K562 (cell line): Measurements from ENCODE around the gene GFAP. TPM values are rescaled to one million over a fixed set of nuclear protein-coding genes. Genes with fewer than 3 reads are reported as not detected.

Experiments
- ATAC-seq: fragments of 200-7000 bp; cut with Tn5 transposase; 3 replicates; pipeline ENCODE4 v1.9.1; 2020; ENCODE audit warnings: moderate library complexity
- BruUV-seq: library from RNA; stranded (reverse); fragments of 400-500 nt; replicated peaks from 2 replicates; lab custom pipeline; 2021; lab: Mats Ljungman, UMichigan
- CTCF ChIA-PET: fragments of 300-600 bp; formaldehyde crosslinking; extraction: SDS; loops from one replicate; lab custom pipeline; 2021; ENCODE audit warnings: low intra/inter-chr PET ratio; lab: Yijun Ruan, JAX
- POLR2A ChIA-PET: fragments of 300-600, 350-650 bp; sonication (Branson Sonifier 250); formaldehyde crosslinking; extraction: SDS; loops from one replicate; lab custom pipeline; 2021; ENCODE audit warnings: antibody characterized with exemption, inconsistent platforms; lab: Yijun Ruan, JAX
- DNase-seq, 4 experiments: peaks; one replicate each; pipeline versions ENCODE4 v3.0.0 to v3.0.0-alpha.2; 2011 to 2018; ENCODE audit warnings: low spot score in 3 of 4, mixed read lengths in 3 of 4; ENCODE audit errors: extremely low read depth in 1 of 4
- FAIRE-seq: peaks from 2 replicates; lab custom pipeline; 2011; peaks lifted over from hg19 to GRCh38; lab: Jason Lieb, UNC
- H2AFZ ChIP-seq: 2 replicates; pipeline ENCODE4 v1.6.0; 2011; ENCODE audit warnings: low read depth, low read length, control low read depth, inconsistent platforms
- H3K27ac ChIP-seq: fragments of 200-600 bp; 3 replicates; pipeline ENCODE4 v1.8.0; 2011; ENCODE audit warnings: low read depth, mild to moderate bottlenecking, control low read depth, inconsistent platforms, low read length, moderate library complexity, mixed read lengths; ENCODE audit errors: extremely low read depth
- H3K27me3 ChIP-seq, 2 experiments: fragments of 300-600 bp in 1 of 2; 2 replicates in 1 of 2; 3 replicates in 1 of 2; pipeline versions ENCODE4 v1.6.0 to v1.8.0; 2011; ENCODE audit warnings: inconsistent platforms in 2 of 2, low read length in 2 of 2, mild to moderate bottlenecking in 1 of 2, mixed read lengths in 1 of 2, moderate library complexity in 1 of 2; ENCODE audit not compliant: control insufficient read depth in 2 of 2, insufficient read depth in 2 of 2
- H3K36me3 ChIP-seq: fragments of 300-600 bp; 3 replicates; pipeline ENCODE4 v1.8.0; 2011; ENCODE audit warnings: mild to moderate bottlenecking, low read length, inconsistent platforms; ENCODE audit not compliant: control insufficient read depth, insufficient read depth
- H3K4me1 ChIP-seq, 2 experiments: fragments of 200-600 bp in 1 of 2; replicated peaks in 1 of 2; 2 replicates in 1 of 2; 3 replicates in 1 of 2; pipeline versions ENCODE4 v1.5.1 to v1.8.0; 2011; ENCODE audit warnings: inconsistent platforms in 2 of 2, low read length in 2 of 2, mild to moderate bottlenecking in 1 of 2, mixed read lengths in 1 of 2, moderate library complexity in 1 of 2; ENCODE audit not compliant: control insufficient read depth in 2 of 2, insufficient read depth in 2 of 2
- H3K4me2 ChIP-seq: 2 replicates; pipeline ENCODE4 v1.6.1; 2011; ENCODE audit warnings: low read length, control low read depth, inconsistent platforms, mixed read lengths; ENCODE audit not compliant: insufficient read depth
- H3K4me3 ChIP-seq: fragments of 200-600 bp; sonication (generic), shearing (Covaris generic); 2 replicates; pipeline ENCODE4 v1.5.1; 2016; ENCODE audit warnings: control low read depth, inconsistent platforms
- H3K79me2 ChIP-seq: fragments of 200-600 bp; 3 replicates; pipeline ENCODE4 v1.8.0; 2011; ENCODE audit warnings: low read length, inconsistent platforms; ENCODE audit not compliant: control insufficient read depth, insufficient read depth
- H3K9ac ChIP-seq, 2 experiments: 2 replicates each; pipeline versions ENCODE4 v1.6.0 to v1.6.1; 2011; ENCODE audit warnings: low read depth in 2 of 2, low read length in 2 of 2, control low read depth in 1 of 2, inconsistent platforms in 1 of 2, mild to moderate bottlenecking in 1 of 2, mixed read lengths in 1 of 2; ENCODE audit not compliant: insufficient read depth in 1 of 2
- H3K9me1 ChIP-seq: one replicate; pipeline ENCODE4 v1.6.0; 2011; ENCODE audit warnings: inconsistent platforms, mild to moderate bottlenecking, low read length, moderate library complexity; ENCODE audit not compliant: control insufficient read depth, insufficient read depth
- H3K9me3 ChIP-seq: replicated peaks from 2 replicates; pipeline ENCODE4 v1.5.1; 2011; ENCODE audit warnings: low read depth, low read length, inconsistent platforms; ENCODE audit not compliant: control insufficient read depth, insufficient read depth
- H4K20me1 ChIP-seq: replicated peaks from 2 replicates; pipeline ENCODE4 v1.6.1; 2011; ENCODE audit warnings: low read length, inconsistent platforms, mixed read lengths; ENCODE audit not compliant: control insufficient read depth, insufficient read depth
- CBX2 ChIP-seq: fragments of 200-600 bp; sonication (generic); IDR thresholded peaks from one replicate; pipeline ENCODE4 v1.6.1; 2012; ENCODE audit warnings: mild to moderate bottlenecking, low read length, inconsistent platforms; ENCODE audit not compliant: insufficient read depth, poor library complexity, severe bottlenecking
- CHD2 ChIP-seq: IDR thresholded peaks from 2 replicates; pipeline ENCODE4 v1.6.1; 2011; ENCODE audit warnings: low read depth, low read length
- COPS2 ChIP-seq: fragments of 450-650 bp; conservative IDR thresholded peaks from 2 replicates; pipeline ENCODE4 v1.6.1; 2016; ENCODE audit warnings: mild to moderate bottlenecking, moderate library complexity
- DDX20 ChIP-seq: fragments of 450-650 bp; IDR thresholded peaks from 2 replicates; pipeline ENCODE4 v1.6.1; 2016; ENCODE audit warnings: missing genetic modification characterization, low read depth, mild to moderate bottlenecking, missing compliant biosample characterization, moderate library complexity
- DNMT1 ChIP-seq: fragments of 450-650 bp; IDR thresholded peaks from 2 replicates; pipeline ENCODE4 v1.6.1; 2016; ENCODE audit warnings: antibody characterized with exemption, mild to moderate bottlenecking
- ELF1 ChIP-seq: fragments of 200-800 bp; sonication (Bioruptor generic); IDR thresholded peaks from 2 replicates; pipeline ENCODE4 v1.6.1; 2016; ENCODE audit warnings: missing genetic modification characterization, missing compliant biosample characterization
- KDM5B ChIP-seq: fragments of 200-600 bp; sonication (generic); IDR thresholded peaks from 2 replicates; pipeline ENCODE4 v1.6.1; 2012; ENCODE audit warnings: low read depth, mild to moderate bottlenecking, moderate library complexity, low read length, control low read depth, inconsistent platforms; ENCODE audit not compliant: insufficient replicate concordance
- LARP7 ChIP-seq: fragments of 450-650 bp; IDR thresholded peaks from 2 replicates; pipeline ENCODE4 v1.6.1; 2016
- POLR2H ChIP-seq: IDR thresholded peaks from 2 replicates; pipeline ENCODE4 v1.6.1; 2016; ENCODE audit warnings: missing genetic modification characterization, low read depth, mild to moderate bottlenecking, control low read depth, missing compliant biosample characterization, moderate library complexity
- TCF7 ChIP-seq: sonication (generic); IDR thresholded peaks from 2 replicates; pipeline ENCODE4 v1.6.1; 2016; ENCODE audit warnings: antibody characterized with exemption, borderline replicate concordance
- ZBED1 ChIP-seq: IDR thresholded peaks from 2 replicates; pipeline ENCODE4 v1.6.1; 2014
- ZNF3 ChIP-seq: fragments of 250-450 bp; sonication (Bioruptor Pico); IDR thresholded peaks from 2 replicates; pipeline ENCODE4 v1.5.0; 2021; ENCODE audit warnings: mild to moderate bottlenecking, moderate library complexity
- ZNF699 ChIP-seq: fragments of 250-450 bp; sonication (Bioruptor Pico); IDR thresholded peaks from 2 replicates; pipeline ENCODE4 v1.8.0; 2021; ENCODE audit warnings: mild to moderate bottlenecking, moderate library complexity; ENCODE audit not compliant: insufficient replicate concordance
- WGBS: fragments of 100-300 bp; shearing (Covaris generic); methylation state at CpG from one replicate; pipeline ENCODE4 v1.1.6; 2016; ENCODE audit warnings: low coverage, mixed read lengths; ENCODE audit not compliant: insufficient coverage; ENCODE audit errors: missing lambda C conversion rate; 5-methylcytosine and 5-hydroxymethylcytosine counted together
- in situ Hi-C: fragments of 300-500 bp; cut with MboI; formaldehyde crosslinking; loops from 4 replicates; pipeline ENCODE4 v1.15.0; 2018; ENCODE audit warnings: inconsistent platforms, mixed read lengths
- intact Hi-C: fragments of 100-400 bp; cut with micrococcal nuclease; formaldehyde crosslinking; loops from 2 replicates; pipeline ENCODE4 v1.14.2; 2022
- polyA plus RNA-seq, 8 experiments: library from polyadenylated mRNA; depleted of rRNA in 4 of 8; stranded (reverse) in 5 of 8; unstranded in 3 of 8; fragments of >200 nt; fragmentation: Nextera tagmentation in 2 of 8; fragmentation: Illumina TruSeq in 1 of 8; extraction: Ambion mirVana in 2 of 8; extraction: Trizol in 1 of 8; gene quantifications; 2 replicates each; pipeline versions ENCODE4 v1.2.1 to v1.2.3, GENCODE V29; 2011 to 2014; ENCODE audit warnings: inconsistent platforms in 1 of 8, missing spikeins in 1 of 8
- total RNA-seq, 7 experiments: library from RNA; depleted of rRNA in 6 of 7; stranded (reverse); fragments of >200 nt in 6 of 7; fragmentation: Illumina TruSeq in 2 of 7; extraction: Trizol in 2 of 7; gene quantifications; 2 replicates each; pipeline versions ENCODE4 v1.2.1 to v1.2.3, GENCODE V29; 2011 to 2021; ENCODE audit warnings: low replicate concordance in 1 of 7
- TF ChIP-seq, protein P1 (sequence below): sonication (generic); formaldehyde crosslinking; IDR thresholded peaks from 2 replicates; pipeline ENCODE4 v1.8.0; 2023; ENCODE audit warnings: mild to moderate bottlenecking, missing genetic modification reagents
- TF ChIP-seq, protein P2 (sequence below): fragments of 250-450 bp; sonication (Bioruptor Pico); IDR thresholded peaks from 2 replicates; pipeline ENCODE4 v1.5.0; 2021; ENCODE audit warnings: mild to moderate bottlenecking, moderate library complexity

GFAP gene
- total and polyA plus RNA-seq, 9 of the 15 experiments (the other 6 are each of a cell fraction or from before 2014, with no cell fraction given), result 0.07 to 1.4 (median 0.60) TPM; not detected in 1

DNA sequence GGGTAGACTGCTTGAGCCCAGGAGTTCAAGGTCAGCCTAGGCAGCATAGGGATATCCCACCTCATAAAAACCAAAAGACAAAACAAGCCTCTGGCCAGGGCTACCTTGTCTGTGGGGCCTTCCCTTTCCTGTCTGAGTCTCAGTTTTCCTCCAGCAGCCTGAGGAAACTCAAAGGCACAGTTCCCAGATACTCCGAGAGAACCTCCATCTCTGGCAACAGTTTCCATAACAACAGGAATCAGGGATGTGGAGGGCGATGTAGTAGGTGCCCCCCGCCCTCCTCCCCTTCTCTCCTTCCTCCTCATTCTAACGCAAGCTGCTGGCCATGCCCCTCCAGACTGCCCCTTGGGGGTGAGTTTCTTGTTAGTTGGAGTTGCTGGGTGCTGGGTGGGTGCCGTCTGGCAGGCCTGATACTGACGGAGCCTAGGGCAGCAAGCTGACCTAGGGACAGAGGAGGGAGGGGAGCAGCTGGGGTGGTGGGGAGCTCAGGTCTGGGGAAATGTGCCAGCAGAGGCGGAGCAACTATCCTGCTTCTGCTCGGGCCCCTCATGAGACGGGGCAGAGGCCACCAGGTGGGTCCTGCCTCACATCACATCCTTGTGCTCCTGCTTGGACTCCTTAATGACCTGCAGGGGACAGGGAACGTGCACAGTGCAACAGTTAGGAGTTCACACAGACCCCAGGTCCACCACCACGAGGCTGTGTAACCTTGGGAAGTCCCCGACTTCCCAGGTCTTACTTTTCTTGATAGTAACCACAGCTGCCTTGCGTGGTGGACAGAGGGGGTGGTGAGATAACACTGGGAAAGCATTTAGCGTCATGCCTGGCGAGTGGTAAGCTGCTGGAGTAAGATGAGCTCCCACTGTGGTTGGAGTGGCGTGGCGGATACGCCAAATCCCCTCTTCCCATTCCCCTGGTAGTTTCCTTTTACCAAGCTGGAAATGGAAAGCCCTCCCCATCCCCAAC lies 8.3 kb downstream of the GFAP start:
- H3K27ac ChIP-seq, result peak overlapping the region; percentile 65
- no peaks in the 10 kb centered on the region for H3K9me3 ChIP-seq
- POLR2A ChIA-PET, result interaction anchor here (0.5 to 1.3 kb wide), 8 partner anchors 8 to 254 kb away, joined by 3 to 7 read pairs (median 3); partner anchors contain the start of genes HEXIM1, HEXIM2 and NMT1
- TF ChIP-seq COPS2, result no peak
- no peak for TF ChIP-seq ZNF699 (CRISPR knock-in tag)
- no peak for TF ChIP-seq ZBED1
- TF ChIP-seq TCF7, result no peak
- TF ChIP-seq ZNF3, result no peak
- TF ChIP-seq DNMT1, result no peak
- no peak for TF ChIP-seq CBX2
- TF ChIP-seq LARP7, result no peak
- TF ChIP-seq, protein P1, sequence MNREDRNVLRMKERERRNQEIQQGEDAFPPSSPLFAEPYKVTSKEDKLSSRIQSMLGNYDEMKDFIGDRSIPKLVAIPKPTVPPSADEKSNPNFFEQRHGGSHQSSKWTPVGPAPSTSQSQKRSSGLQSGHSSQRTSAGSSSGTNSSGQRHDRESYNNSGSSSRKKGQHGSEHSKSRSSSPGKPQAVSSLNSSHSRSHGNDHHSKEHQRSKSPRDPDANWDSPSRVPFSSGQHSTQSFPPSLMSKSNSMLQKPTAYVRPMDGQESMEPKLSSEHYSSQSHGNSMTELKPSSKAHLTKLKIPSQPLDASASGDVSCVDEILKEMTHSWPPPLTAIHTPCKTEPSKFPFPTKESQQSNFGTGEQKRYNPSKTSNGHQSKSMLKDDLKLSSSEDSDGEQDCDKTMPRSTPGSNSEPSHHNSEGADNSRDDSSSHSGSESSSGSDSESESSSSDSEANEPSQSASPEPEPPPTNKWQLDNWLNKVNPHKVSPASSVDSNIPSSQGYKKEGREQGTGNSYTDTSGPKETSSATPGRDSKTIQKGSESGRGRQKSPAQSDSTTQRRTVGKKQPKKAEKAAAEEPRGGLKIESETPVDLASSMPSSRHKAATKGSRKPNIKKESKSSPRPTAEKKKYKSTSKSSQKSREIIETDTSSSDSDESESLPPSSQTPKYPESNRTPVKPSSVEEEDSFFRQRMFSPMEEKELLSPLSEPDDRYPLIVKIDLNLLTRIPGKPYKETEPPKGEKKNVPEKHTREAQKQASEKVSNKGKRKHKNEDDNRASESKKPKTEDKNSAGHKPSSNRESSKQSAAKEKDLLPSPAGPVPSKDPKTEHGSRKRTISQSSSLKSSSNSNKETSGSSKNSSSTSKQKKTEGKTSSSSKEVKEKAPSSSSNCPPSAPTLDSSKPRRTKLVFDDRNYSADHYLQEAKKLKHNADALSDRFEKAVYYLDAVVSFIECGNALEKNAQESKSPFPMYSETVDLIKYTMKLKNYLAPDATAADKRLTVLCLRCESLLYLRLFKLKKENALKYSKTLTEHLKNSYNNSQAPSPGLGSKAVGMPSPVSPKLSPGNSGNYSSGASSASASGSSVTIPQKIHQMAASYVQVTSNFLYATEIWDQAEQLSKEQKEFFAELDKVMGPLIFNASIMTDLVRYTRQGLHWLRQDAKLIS (CRISPR knock-in tag), result no peak
- no peak for TF ChIP-seq CHD2
- no peak for TF ChIP-seq POLR2H (tag)
- TF ChIP-seq DDX20, result no peak
- TF ChIP-seq, protein P2, sequence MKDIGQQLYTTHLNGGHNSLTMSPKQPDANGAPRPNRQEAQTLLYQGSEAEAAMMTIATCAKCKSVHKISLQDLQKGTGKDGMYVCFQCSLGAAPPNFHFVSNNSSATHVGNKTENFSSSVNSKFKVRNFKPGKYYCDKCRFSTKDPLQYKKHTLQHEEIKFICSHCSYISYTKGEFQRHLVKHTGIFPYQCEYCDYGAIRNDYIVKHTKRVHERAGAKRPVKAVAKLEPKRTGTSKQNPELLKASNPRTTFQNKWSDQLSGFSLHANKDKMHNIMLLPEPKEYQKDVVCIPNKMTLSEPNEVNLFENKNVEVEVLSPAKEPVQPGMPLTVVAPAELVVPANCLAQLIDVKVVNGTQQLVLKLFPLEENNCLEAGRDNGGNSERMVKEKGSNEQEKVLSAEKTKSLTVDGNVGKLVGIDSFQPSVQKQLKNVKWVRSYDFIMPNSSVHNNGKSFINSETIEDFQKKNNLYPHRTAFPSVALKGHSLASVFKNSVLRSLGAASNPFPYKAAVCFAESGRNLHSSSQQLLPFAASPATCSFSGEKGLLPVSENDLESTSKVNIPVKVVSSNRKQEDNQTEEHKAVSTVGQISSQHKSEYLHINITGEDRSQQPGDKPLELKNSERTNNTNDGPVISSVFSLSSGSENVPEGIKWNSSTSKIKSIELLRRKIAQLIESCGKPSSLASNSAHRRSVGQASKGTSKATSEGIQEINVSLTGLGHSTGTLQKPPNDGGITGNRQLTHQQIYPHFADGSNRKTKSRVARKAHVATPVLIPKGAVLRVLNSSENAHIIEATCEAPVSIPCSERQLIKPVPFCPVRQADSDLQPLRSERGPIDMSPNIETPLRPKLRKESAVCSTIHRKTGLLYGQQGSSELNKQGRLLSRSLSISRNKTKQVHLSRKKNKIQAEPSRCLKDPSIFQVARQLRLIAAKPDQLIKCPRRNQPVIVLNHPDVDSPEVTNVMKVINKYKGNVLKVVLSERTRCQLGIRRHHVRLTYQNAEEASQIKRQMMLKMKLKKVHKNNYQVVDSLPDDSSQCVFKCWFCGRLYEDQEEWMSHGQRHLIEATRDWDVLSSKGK (CRISPR knock-in tag), result no peak
- no peak for TF ChIP-seq ELF1 (tag)
- TF ChIP-seq KDM5B, result no peak

More for the DNA sequence above, 8.3 kb downstream of the GFAP start:
- peaks cover 7% of the 10 kb centered on the region for H3K9me1 ChIP-seq
- peaks cover 36 to 45% of the 10 kb centered on the region in 2 experiments for H3K4me1 ChIP-seq
- H3K79me2 ChIP-seq, result no peaks in the 10 kb centered on the region
- H3K9ac ChIP-seq, result peak overlapping the region; percentile 40 to 59
- peak overlapping the region; percentile 71 for H3K4me2 ChIP-seq
- in situ Hi-C loops, result no loop called here
- CTCF ChIA-PET, result no interaction called here
- H3K27me3 ChIP-seq, result no peaks in the 10 kb centered on the region
- no peaks in the 10 kb centered on the region for H3K36me3 ChIP-seq
- H4K20me1 ChIP-seq, result no peaks in the 10 kb centered on the region
- no peak overlapping the region for H3K4me3 ChIP-seq
- DNase-seq (peak; percentile 71 to 83 (median 76)), FAIRE-seq (peak; percentile 96), ATAC-seq (peak; percentile 54)
- H2AFZ ChIP-seq, result peak overlapping the region; percentile 87
- 22% methylated on average over 12 of the region's 18 CpGs for WGBS
- BruUV-seq, result no TSS peak
- intact Hi-C loops, result no loop called here
